Tibial nerve (tissue), 4 donors: Measurements from ENCODE around the gene SF3A1. TPM values are rescaled to one million over a fixed set of nuclear protein-coding genes. Genes with fewer than 3 reads are reported as not detected.

Source experiments
- DNase-seq, 2 donors: peaks; one replicate each; pipeline ENCODE4 v3.0.0-alpha.2; 2019; ENCODE audit warnings: low spot score in 2 of 2
- H3K27ac ChIP-seq, 4 donors: fragments of 200-600 bp; sonication (generic) in 3 of 4; one replicate each; pipeline ENCODE4 v1.5.1; 2017 to 2019; ENCODE audit warnings: mild to moderate bottlenecking in 1 of 4
- H3K27me3 ChIP-seq, 2 donors: fragments of 200-600 bp; sonication (generic) in 1 of 2; one replicate each; pipeline versions ENCODE4 v1.5.1 to v1.6.0; 2017 to 2019
- H3K36me3 ChIP-seq, 3 donors: fragments of 200-600 bp; sonication (generic); one replicate each; pipeline ENCODE4 v1.5.1; 2018 to 2019
- H3K4me1 ChIP-seq, 4 donors: fragments of 200-600 bp; sonication (generic) in 3 of 4; one replicate each; pipeline ENCODE4 v1.5.1; 2017 to 2019
- H3K4me3 ChIP-seq, 4 donors: fragments of 200-600 bp; sonication (generic) in 3 of 4; one replicate each; pipeline ENCODE4 v1.5.1; 2017 to 2019; ENCODE audit warnings: mild to moderate bottlenecking in 1 of 4, moderate library complexity in 1 of 4
- H3K9me3 ChIP-seq, 4 donors: fragments of 200-600 bp; sonication (generic) in 3 of 4; one replicate each; pipeline ENCODE4 v1.5.1; 2017 to 2019
- EP300 ChIP-seq, 2 donors: sonication (generic); formaldehyde crosslinking; IDR thresholded peaks; one replicate each; pipeline ENCODE4 v1.6.1; 2017; ENCODE audit warnings: antibody characterized with exemption in 2 of 2, mild to moderate bottlenecking in 1 of 2
- POLR2A ChIP-seq, 2 donors: fragments of 450-650 bp; IDR thresholded peaks; one replicate each; pipeline ENCODE4 v1.6.1; 2017; ENCODE audit warnings: antibody characterized with exemption in 2 of 2, mild to moderate bottlenecking in 2 of 2, moderate library complexity in 2 of 2
- WGBS, 2 donors: methylation state at CpG; one replicate each; pipeline ENCODE4 v1.1.5; 2018; 5-methylcytosine and 5-hydroxymethylcytosine counted together
- total RNA-seq, 4 donors: library from RNA; depleted of rRNA; stranded (reverse); fragments of >200 nt; gene quantifications; one replicate each; pipeline ENCODE4 v1.1.0, GENCODE V29; 2016
- TF ChIP-seq, protein P1 (sequence below), 5 experiments: fragments of 200-600 bp in 3 of 5; fragments of 450-650 bp in 2 of 5; sonication (generic) in 3 of 5; IDR thresholded peaks; one replicate each; pipeline ENCODE4 v1.5.1; 2016 to 2019; ENCODE audit warnings: antibody characterized with exemption in 5 of 5, mild to moderate bottlenecking in 3 of 5, moderate library complexity in 2 of 5

SF3A1 gene
- total RNA-seq, 4 donors from 2014 or later, result 76.2 to 98.1 (median 91.7) TPM

DNA sequence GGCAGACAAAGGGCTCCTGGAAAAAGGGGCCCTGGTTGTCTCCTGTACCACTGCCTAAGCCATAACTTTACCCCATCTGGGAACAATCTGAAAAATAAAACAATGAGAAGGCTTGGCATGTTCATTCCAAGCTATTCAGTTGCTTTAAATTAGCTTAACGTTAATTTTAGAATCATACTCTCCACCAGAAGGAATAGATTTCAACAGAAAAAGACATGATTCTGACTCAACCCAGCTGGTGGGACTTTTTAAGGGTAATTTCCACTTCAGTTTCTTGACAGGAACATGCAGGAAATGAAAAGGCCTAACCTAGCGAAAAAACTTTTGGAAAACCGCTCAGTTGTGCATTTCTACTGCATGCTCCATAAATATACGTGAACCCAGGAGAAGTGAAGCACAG, 7.9 kb downstream of the SF3A1 start:
- H3K4me1 ChIP-seq, result peaks cover 0 to 50% (median 10%) of the 10 kb centered on the region in 4 donors
- 74 to 78% methylated on average over 4 of the region's 4 CpGs for WGBS, 2 donors
- peaks cover 2 to 88% (median 36%) of the 10 kb centered on the region in 3 donors for H3K36me3 ChIP-seq
- H3K27ac ChIP-seq, result no peak overlapping the region
- TF ChIP-seq, protein P1, sequence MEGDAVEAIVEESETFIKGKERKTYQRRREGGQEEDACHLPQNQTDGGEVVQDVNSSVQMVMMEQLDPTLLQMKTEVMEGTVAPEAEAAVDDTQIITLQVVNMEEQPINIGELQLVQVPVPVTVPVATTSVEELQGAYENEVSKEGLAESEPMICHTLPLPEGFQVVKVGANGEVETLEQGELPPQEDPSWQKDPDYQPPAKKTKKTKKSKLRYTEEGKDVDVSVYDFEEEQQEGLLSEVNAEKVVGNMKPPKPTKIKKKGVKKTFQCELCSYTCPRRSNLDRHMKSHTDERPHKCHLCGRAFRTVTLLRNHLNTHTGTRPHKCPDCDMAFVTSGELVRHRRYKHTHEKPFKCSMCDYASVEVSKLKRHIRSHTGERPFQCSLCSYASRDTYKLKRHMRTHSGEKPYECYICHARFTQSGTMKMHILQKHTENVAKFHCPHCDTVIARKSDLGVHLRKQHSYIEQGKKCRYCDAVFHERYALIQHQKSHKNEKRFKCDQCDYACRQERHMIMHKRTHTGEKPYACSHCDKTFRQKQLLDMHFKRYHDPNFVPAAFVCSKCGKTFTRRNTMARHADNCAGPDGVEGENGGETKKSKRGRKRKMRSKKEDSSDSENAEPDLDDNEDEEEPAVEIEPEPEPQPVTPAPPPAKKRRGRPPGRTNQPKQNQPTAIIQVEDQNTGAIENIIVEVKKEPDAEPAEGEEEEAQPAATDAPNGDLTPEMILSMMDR (IDR thresholded peaks at IDR 0.05), result no peak
- TF ChIP-seq EP300 (IDR thresholded peaks at IDR 0.05) (no peak), POLR2A (IDR thresholded peaks at IDR 0.05) (no peak)
- no peaks in the 10 kb centered on the region for H3K9me3 ChIP-seq
- H3K4me3 ChIP-seq, result no peak overlapping the region
- no peak for DNase-seq
- H3K27me3 ChIP-seq, result no peaks in the 10 kb centered on the region

DNA sequence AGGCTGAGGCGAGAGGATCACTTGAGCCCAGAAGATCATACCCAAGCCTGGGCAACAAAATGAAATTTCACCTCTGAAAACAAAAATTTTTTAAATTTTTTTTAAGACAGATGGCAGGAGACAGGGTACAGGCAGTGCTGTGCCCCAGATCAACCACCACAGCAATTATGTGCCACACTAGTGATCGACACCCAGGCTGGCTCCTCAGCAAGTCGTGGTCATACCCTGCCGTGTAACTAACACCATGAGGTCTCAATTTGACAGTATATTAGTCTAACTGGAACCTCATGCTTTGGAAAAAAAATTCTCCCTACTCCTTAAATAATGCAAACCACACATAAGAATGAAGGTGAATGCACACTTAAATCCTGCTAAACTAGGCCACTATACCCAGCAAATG, 8.3 kb downstream of the SF3A1 start:
- TF ChIP-seq POLR2A (IDR thresholded peaks at IDR 0.05) (no peak), EP300 (IDR thresholded peaks at IDR 0.05) (no peak)
- TF ChIP-seq, protein P1 (IDR thresholded peaks at IDR 0.05), result no peak
- WGBS, 2 donors, result 79 to 86% methylated on average over 4 of the region's 4 CpGs
- Histone ChIP-seq H3K27me3 (no peaks in the 10 kb centered on the region), H3K36me3 (peaks cover 2 to 92% (median 40%) of the 10 kb centered on the region in 3 donors), H3K27ac (no peak overlapping the region), H3K9me3 (no peaks in the 10 kb centered on the region), H3K4me1 (peaks cover 0 to 50% (median 11%) of the 10 kb centered on the region in 4 donors), H3K4me3 (no peak overlapping the region)
- DNase-seq, result no peak

DNA sequence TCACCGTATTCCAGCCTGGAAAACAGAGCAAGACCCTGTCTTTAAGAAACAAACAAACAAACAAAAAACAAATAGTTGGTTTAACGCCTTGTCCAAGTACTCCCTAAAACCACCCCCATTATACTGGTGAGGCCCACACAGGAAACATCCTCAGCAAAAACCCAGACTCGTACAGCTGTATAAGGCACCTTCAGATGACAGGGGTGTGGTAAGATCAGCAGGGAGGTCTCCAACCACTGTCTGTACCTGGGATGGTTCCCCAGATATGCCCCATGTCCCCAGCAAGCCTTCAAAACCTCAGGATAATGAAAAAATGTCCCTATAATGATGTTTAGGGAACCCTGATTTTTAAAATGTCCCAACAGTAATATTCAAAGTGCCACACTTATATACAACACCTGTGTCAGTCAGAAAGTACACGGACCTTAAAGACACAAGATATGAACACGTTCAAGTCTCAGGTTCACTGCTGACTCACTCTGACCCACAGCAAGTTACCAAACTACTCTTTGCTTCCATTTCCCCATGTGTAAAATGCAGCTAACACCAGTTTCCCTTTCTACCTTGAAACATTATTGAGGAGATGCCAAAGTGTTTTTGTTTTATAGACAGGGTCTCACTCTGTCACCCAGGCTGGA, 9.3 kb downstream of the SF3A1 start:
- Histone ChIP-seq H3K4me1 (peaks cover 0 to 59% (median 20%) of the 10 kb centered on the region in 4 donors), H3K36me3 (peaks cover 3 to 94% (median 46%) of the 10 kb centered on the region in 3 donors), H3K27ac (peak overlapping the region in 1 of 4 donors; percentile 8), H3K9me3 (no peaks in the 10 kb centered on the region), H3K27me3 (no peaks in the 10 kb centered on the region), H3K4me3 (no peak overlapping the region)
- 69 to 74% methylated on average over 5 of the region's 5 CpGs for WGBS, 2 donors
- no peak for TF ChIP-seq POLR2A (IDR thresholded peaks at IDR 0.05)
- TF ChIP-seq, protein P1 (IDR thresholded peaks at IDR 0.05), result no peak
- no peak for TF ChIP-seq EP300 (IDR thresholded peaks at IDR 0.05)
- no peak for DNase-seq

DNA sequence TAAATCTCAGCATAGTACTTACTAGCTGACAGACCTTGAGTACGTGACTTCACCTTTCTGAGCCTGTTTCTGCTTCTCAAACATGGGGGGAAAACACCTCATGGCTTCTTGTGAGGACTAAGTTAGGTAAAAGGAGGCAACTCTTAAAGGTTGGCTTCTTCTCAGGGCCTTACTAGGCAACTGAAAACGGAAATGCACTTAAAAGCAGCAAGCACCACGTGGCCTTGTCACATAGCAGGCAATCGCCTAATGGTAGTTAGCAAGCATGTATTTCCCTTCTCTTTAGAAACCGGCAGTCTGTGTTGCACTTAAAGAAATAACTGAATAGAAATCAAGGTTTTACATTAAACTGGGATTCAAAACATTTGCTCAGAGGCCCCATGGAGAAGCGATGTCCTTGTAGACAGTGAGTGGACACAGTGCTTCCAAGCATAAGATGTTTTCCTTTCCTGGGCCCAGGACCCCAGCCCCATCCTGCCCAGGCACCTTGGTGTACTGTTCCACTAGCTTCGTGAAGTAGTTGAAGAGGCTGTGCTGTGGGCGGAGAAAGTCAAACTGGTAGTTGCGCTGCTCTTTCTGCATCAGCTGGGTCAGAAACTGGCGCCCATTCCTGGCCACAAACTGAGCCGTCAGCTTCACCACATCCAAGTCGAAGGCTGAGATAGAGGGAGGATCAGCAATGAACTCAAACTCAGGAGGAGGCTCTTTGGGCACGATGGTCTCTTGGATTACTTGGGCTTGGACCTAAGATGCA, 12.1 kb downstream of the SF3A1 start:
- peaks cover 6 to 94% (median 64%) of the 10 kb centered on the region in 3 donors for H3K36me3 ChIP-seq

More for the DNA sequence above, 12.1 kb downstream of the SF3A1 start:
- TF ChIP-seq POLR2A (IDR thresholded peaks at IDR 0.05) (no peak), EP300 (IDR thresholded peaks at IDR 0.05) (no peak)
- TF ChIP-seq, protein P1 (IDR thresholded peaks at IDR 0.05), result no peak
- Histone ChIP-seq H3K4me1 (peaks cover 0 to 63% (median 39%) of the 10 kb centered on the region in 4 donors), H3K27me3 (no peaks in the 10 kb centered on the region), H3K27ac (peak overlapping the region in 1 of 4 donors; percentile 32), H3K9me3 (no peaks in the 10 kb centered on the region), H3K4me3 (no peak overlapping the region)
- WGBS, 2 donors, result 88 to 89% methylated on average over 13 of the region's 13 CpGs
- no peak for DNase-seq
